Activated CD8-positive, alpha-beta memory T cell treated with anti-CD3 and anti-CD28 coated beads, Interleukin-2, amount 50 U/mL, for 24 hours (primary cell): ENCODE results near the gene TTC28.
"Not testable (repeated sequence)": the region's sequence is repeated elsewhere in the genome, so short reads cannot be mapped to it uniquely, and the experiment has no call there.

ENCODE experiments used
- DNase-seq: peaks from one replicate; pipeline ENCODE4 v3.0.0-alpha.2; 2020; ENCODE audit errors: extremely low read depth

Gene TTC28

DNA sequence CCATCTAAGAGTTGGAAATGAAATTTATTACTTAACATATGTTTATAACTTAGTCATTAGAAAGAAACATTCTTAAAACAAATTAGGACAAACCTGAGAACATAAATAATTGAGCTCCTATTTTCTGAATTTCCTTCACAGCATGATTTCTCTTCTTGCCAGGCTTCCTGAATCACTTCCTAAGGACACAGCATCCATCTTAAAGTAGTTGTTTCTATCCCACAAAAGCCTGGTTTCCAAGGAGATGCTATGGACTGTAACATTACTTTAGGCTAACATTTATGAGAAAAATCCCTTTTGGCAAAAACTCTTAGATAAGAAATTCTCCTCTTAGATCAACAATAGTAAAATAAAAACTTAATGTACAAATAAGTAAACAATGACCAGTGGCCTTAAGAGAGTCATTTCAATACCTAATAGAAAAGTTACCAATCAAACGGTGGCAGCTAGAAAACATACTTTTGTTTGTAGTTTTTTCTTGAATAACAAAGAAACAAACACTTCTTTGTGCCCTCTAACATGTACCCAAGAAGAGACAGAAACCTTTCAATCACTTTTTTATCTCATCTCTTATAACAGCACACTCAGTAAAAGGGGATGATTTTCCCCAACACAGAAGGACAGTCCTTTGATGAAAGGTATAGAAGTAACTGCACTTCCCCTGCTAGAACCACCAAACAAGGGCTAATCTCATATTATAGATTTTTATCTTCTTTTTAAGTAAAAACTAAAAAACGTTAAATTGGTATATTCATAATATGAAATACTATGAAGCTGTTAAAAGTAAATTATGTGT lies 74.5 kb downstream of the TTC28 start:
- no peak for DNase-seq

DNA sequence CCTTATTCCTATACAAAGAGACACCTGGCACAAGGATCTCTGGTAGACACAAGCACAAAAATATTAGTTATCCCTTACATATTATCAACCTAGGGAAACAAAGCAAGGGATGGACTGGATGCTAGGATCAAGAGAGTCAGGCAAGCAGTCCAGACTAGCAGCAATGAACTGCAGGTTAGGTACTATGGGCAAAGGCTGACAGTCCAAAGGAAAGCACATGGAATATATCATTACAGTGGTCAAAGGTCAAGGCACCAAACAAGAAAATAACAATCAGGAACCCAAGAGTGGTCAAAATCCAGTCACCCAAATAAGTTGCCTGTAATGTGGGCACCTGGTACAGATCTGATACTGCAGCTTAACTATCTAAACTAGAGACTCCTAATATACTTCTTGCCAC lies 77.7 kb downstream of the TTC28 start:
- DNase-seq: no peak

DNA sequence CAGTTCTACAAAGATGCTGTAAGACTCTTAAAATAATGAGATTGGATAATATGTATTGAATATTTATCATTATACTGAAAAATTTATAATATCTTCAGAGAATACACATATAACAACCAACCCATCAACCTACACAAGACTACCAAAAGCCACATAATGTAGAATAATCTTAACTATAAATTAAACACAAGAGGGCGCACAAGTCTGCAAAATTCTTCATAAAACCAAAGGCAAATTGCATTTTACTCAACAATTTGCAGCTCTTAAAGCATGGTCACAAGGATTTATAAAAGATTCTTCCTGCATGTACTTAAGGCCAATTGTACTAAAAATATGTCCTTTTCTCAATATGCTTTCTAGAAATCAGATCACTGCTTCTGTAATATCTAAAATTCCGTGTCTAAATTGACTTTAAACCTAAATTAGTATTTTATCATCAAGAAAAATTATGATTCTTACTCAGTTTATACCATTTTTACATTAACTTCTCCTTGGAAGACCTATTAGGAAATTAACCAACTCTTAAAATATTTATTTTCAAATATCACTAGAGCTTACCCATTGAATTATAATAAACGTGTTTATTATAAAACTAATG lies 79.0 kb downstream of the TTC28 start:
- DNase-seq: no peak

DNA sequence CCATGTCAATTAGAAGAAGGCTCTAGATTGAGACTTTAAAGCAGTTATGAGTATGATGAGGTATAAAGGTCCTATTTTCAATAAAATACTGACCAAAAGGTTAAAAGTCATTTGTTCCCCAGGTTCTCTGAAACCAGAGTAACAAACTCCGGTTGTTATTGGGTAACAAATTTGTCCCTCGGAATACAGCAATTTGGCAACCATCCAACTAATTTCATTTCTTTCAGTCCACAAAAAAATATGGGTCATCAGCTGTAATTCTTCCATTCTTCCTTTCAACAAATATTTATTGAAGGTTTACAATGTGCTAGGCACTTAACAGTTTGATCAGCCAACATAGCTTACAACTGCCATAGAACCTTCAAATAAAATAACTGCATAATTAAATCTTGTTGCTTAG lies 79.9 kb downstream of the TTC28 start:
- DNase-seq: no peak

DNA sequence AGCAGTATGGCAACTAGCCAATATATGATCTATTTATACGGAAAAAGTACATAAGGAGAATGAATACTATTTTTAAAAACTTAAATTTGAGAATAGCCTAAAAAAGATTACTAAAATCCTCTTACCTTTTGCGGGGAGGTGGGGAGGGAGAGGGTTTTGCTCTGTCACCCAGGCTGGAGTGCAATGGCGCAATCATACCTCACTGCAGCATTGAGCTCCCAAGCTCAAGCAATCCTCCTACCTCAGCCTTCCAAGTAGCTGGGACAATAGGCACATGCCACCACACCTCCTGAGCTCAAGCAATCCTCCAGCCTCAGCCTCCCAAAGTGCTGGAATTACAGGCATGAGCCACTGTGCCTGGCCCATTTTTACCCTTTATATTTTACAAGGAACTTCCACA lies 82.0 kb downstream of the TTC28 start:
- DNase-seq: no peak

DNA sequence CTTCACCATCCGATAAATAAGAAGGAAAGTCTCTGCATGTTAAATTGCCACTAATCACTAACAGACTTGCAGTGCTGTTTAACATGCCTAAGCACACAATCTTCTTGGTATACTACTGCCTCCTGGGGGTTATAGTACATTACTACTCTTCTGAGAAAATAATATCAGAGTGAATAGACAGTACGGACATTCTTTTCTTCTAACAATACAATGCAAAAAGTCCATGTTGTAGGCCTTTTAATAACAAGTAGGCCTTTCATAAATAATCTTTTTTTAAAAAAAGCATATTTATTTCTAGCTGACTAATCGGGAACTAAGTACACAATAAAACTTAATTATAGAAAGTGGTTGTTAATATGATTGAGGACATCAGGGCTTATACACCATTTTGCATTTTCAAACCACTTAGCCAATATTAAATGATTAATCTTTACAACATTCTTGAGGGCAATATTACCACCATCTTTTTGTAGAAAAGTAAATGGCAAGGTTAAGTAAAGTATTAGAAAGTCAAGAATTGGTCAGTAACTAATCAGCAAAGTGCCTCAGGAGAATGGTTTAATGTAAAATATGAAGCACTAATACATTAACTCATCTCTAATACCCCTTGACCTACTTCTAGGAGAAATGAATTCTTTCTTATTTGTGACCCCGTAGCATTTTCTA lies 84.7 kb downstream of the TTC28 start:
- no peak for DNase-seq

DNA sequence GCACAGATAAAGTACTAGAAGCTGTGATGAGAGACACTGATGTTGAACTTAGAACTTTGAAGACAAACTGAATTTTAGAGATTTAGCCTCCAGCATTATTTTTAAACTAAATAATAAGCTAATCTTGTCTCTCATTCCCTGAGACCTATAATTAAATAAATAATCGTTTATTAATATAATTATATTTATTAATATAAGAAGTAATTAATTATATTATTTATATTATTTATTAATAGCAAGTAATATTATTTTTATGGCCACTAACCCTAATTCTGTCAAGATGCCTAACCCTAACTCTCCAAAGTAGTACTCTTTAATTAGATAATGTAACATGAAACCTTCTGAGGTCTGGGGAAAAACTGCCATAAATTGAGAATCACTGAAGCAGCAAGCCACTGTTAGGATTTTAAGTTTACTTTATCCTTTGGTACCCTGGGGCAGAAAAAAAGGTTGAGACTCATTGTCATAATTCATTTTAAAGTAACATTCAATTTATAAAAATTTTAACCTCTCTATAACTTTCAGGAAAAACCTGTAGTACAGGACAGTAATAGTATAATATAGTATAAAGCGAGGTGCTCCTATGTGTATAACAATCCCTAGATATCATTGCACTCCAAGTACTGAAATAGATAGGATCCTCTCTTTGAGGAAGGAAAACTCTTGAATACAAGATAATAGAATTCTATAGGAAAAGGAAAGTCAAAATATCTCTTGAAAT lies 85.4 kb downstream of the TTC28 start:
- no peak for DNase-seq

DNA sequence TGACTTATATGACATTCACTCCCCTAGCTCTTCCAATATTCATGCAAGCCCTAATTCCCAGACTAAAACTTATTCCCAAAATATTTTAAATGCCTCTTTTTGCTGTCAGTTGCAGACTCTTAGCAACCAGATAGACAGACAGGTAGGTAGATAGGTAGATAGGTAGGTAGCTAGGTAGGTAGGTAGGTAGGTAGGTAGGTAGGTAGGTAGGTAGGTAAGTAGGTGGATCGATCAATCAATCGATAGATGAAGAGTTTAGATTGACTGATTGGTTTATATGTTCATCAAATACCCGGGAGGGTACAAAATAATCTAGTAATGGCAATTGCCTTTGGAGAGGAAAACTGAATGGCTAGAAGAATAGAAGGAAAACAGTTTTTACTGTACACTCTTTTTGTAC lies 86.3 kb downstream of the TTC28 start:
- DNase-seq: no peak

DNA sequence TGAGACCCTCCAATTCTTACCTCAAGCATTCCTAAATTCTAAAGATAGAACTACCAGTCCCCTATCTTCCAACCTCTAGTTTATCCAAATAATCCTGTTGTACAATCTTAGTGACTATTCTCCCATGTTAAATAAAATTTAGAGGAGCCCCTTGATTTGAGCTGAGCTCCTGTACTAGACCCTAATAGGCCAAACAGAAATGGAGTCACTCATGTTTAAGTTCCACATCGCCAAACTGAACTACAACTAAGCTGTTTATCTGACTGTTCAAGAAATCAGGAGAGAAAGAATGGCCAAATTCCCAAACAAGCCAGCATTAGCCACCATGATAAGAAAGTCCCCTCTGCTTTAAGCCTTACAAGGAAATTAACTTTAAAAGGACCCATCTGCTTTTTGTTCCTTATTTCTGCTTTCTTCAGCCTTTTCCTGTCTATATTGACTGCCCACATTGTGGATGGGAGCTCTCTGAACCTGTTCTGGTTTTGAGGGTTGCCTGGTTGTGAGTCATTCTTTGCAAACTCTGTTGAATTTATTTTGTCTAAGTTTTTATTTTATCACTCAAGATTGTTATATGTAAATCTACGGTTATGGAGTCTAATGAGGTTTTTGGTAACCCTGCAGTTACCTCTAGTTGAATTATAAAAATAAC lies 90.4 kb downstream of the TTC28 start:
- DNase-seq: no peak

DNA sequence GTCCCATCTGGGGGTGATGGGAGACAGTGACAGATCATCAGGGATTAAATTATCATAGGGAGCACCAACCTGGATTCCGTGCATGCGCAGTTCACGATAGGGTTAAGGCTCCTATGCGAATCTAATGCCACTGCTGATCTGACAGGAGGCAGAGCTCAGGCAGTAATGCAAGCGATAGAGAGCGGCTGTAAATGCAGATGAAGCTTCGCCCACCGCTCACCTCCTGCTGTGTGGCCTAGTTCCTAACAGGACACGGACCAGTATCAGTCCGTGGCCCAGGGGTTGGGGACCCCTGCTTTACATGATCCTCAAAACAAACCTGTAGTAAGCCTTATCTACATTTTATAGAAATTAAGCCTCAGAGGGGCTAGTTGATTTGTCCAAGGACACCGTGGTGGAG lies 94.3 kb downstream of the TTC28 start:
- DNase-seq: no peak

DNA sequence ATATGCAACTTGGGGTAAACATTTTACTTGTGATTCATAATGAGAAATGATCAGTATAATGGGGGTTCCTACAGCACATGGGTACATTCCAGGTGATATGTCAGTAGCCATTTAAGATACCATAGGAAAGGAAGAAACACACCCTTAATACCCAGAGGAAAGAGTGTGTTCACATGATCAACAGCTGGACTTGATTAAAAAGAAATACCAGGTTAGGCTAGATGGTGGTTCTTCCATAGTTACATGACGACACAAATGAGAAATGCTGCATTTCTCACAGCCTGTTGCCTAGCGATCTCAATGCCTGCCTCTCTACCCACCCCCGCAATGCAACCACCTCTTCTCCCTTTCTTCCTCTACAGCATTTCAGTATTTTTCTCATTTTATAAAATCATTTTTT lies 96.8 kb downstream of the TTC28 start:
- no peak for DNase-seq

DNA sequence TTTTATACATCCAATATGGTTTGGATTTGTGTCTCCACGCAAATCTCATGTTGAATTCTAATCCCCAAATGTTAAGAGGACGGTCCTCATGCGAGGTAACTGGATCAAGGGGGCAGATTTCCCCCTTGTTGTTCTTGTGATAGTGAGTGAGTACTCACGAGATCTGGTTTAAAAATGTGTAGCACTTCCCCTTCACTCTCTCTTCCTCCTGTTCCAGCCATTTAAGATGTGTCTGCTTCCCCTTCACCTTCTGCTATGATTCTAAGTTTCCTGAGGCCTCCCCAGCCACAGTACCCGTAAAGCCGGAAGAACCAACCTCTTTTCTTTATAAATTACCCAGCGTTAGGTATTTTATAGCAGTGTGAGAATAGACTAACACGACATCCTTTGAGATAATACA lies 98.6 kb downstream of the TTC28 start:
- no peak for DNase-seq

DNA sequence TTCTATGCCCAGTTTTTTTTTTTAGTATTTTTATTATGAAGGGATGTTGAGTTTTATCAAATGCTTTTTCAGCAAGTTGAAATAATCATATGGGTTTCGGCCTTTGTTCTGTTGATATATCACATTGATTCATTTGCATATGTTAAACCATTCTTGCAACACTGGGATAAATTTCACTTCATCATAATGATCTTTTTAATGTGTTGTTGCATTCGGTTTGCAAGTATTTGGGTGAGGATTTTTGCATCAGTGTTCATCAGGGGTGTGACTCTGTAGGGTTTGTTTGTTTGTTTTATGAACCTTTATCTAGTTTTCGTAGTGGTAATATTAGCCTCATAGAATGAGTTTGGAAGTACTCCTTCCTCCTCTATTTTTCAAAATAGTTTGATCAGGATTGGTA lies 103.5 kb downstream of the TTC28 start:
- DNase-seq: no peak

DNA sequence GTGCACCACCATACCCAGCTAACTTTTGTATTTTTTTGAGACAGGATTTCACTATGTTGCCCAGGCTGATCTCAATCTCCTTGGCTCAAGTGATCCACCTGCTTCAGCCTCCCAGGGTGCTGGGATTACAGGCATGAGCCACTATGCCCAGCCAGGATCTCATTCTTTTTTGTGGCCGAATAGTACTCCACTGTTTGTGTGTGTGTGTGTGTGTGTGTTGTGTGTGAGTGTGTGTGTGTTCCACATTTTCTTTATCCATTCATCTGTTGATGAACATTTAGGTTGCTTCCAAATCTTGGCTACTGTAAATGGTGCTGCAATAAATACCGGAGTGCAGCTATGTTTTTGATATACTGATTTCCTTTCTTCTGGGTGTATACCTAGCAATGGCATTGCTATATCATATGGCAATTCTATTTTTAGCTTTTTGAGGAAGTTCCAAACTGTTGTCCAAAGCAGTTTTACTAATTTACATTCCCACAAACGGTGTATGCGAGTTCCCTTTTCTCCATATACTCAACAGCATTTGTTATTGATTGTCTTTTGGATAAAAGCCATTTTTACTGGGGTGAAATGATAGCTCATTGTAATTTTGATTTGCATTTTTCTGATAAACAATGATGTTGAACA lies 105.4 kb downstream of the TTC28 start:
- DNase-seq: no peak

DNA sequence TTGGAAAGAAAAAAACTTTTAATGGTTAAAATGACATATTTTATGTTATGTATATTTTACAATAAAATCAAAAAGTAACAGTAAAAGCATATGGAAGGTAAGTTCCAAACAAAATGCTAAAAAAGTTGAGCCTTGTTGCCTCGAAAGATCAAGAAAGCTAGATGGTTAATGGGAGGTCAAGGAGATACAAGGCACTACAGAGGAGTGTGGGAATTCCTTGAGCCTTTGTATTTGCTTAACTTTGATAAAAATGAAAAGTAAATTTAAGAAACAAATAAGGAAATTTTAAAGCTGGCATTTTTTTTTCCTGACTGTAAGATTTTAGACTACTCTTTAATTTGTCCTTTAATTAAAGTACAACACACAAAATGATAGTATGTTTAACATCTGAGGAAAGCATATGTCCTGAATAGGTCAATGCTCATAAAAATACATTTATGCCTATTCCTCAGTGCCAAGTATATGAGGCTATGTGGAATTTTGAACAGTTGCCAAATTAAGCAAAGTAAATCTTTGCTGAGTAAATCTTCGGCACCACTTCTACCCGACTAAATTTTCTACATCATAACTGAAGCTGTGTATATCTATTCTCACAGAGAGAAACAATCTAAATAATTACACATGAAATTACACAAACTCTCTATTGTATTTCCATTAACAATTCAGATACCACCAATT lies 108.8 kb downstream of the TTC28 start:
- no peak for DNase-seq

DNA sequence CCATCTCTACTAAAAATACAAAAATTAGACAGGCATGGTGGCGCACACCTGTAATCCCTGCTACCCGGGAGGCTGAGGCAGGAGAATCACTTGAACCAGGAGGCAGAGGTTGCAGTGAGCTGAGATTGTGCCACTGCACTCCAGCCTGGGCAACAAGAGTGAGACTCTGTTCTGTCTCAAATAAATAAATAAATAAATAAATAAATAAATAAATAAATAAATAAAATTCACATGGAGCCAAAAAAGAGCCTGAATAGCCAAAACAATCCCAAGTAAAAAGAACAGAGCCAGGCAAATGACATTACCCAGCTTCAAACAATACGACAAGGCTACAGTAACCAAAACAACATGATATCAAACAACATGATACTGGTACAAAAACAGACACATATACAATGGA lies 110.7 kb downstream of the TTC28 start:
- not testable (repeated sequence) for DNase-seq

DNA sequence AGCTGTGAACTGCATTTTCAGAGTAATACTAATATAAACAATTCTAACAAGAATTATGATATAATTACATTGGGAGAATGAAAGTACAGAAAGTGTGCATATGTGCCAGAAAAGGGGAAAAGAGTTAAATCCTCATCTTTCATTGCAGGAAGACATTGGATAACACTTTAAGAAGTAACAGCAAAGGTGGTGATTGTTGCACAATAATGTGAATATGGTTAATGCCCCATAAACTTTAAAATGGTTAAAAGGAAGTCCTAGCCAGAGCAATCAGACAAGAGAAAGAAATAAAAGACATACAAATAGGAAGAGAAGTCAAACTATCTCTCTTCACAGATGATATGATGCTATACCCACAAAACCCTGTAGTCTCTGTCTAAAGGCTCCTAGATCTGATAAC lies 111.5 kb downstream of the TTC28 start:
- no peak for DNase-seq

DNA sequence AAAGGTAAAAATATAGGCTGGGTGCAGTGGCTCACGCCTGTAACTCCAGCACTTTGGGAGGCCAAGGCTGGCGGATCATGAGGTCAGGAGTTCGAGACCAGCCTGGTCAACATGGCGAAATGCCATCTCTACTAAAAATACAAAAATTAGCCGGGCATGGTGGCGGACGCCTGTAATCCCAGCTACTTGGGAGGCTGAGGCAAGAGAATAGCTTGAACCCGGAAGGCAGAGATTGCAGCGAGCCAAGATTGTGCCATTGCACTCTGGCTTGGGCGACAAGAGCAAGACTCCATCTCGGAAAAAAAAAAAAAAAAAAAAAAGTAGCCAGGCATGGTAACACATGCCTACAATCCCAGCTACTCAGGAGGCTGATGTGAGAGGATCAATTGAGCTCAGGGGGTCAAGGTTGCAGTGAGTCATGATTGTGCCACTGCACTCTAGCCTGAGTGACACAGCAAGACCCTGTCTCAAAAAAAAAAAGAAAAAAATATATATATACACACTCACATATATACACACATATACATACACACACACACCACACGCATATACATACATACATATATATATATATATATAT lies 112.6 kb downstream of the TTC28 start:
- not testable (repeated sequence) for DNase-seq

DNA sequence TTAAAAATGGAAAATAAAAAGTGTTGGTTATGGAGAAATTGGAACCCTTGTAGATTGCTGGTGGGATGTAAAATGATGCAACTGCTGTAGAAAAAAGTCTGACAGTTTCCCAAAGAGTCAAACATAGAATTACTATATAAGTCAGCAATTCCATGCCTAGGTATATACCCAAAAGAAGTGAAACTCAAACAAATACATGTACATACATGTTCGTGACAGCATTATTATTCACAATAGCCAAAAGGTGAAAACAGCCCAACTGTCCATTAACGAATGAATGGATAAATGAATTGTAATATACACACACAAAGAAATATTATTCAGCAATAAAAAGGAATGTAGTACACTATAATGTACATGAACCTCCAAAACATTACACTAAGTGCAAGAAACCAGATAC lies 116.0 kb downstream of the TTC28 start:
- DNase-seq: no peak

DNA sequence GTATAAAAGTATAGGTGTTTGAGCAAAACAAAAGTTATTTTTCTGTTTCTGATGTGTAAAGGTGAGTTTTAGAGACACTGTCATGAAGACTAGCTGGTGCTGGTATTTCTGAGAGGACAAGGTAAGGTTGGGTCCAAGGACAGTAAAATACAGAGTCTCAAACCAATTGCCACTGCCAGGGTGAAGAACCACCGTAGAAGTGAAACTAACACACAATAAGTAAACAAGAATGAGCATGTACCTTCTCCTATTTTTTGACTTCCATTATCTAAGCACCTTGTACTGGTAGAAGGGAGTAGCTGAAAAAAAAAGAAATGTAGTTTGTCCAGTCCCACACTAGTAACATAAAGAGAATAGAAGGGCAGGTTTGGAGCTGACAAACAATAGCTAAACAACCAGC lies 117.3 kb downstream of the TTC28 start:
- no peak for DNase-seq

DNA sequence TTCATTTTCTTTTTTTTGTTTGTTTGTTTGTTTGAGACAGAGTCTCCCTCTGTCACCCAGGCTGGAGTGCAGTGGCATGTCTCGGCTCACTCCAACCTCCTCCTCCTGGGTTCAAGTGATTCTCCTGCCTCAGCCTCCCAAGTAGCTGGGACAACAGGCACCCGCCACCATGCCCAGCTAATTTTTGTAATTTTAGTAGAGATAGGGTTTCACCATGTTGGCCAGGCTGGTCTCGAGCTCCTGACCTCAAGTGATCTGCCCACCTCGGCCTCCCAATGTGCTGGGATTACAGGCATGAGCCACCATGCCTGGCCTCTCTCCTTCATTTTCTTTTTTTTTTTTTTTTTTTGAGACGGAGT lies 118.9 kb downstream of the TTC28 start:
- not testable (repeated sequence) for DNase-seq
